GM12873 (cell line): Measurements from ENCODE around the gene PRSS21.

Experiments used
- TF ChIP-seq, protein P1 (sequence below): IDR thresholded peaks from 2 replicates; pipeline ENCODE4 v1.5.1; 2012; ENCODE audit warnings: low read depth, mild to moderate bottlenecking, moderate library complexity, low read length, control low read depth; ENCODE audit not compliant: insufficient read depth; ENCODE audit errors: missing control alignments

PRSS21 gene

DNA sequence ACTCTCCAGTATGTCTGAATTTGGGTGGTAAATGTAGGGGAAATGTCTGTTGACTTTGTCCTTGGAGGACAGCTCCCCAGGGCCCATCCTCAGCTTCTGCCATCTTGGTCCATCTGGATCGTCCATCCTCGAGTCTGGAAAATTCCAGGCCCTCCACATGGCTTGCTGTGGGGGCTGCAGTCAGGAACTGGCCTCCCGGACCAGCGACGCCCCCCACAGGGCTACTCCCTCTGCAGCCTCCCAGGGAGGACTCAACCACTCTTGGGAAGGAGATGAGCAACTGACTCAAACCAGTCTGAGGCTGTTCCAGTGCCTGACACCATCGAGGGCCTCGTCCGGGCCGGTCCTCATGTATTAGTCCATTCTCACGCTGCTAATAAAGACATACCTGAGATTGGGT lies 7.6 kb downstream of the PRSS21 start:
- TF ChIP-seq, protein P1, sequence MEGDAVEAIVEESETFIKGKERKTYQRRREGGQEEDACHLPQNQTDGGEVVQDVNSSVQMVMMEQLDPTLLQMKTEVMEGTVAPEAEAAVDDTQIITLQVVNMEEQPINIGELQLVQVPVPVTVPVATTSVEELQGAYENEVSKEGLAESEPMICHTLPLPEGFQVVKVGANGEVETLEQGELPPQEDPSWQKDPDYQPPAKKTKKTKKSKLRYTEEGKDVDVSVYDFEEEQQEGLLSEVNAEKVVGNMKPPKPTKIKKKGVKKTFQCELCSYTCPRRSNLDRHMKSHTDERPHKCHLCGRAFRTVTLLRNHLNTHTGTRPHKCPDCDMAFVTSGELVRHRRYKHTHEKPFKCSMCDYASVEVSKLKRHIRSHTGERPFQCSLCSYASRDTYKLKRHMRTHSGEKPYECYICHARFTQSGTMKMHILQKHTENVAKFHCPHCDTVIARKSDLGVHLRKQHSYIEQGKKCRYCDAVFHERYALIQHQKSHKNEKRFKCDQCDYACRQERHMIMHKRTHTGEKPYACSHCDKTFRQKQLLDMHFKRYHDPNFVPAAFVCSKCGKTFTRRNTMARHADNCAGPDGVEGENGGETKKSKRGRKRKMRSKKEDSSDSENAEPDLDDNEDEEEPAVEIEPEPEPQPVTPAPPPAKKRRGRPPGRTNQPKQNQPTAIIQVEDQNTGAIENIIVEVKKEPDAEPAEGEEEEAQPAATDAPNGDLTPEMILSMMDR, result no peak

DNA sequence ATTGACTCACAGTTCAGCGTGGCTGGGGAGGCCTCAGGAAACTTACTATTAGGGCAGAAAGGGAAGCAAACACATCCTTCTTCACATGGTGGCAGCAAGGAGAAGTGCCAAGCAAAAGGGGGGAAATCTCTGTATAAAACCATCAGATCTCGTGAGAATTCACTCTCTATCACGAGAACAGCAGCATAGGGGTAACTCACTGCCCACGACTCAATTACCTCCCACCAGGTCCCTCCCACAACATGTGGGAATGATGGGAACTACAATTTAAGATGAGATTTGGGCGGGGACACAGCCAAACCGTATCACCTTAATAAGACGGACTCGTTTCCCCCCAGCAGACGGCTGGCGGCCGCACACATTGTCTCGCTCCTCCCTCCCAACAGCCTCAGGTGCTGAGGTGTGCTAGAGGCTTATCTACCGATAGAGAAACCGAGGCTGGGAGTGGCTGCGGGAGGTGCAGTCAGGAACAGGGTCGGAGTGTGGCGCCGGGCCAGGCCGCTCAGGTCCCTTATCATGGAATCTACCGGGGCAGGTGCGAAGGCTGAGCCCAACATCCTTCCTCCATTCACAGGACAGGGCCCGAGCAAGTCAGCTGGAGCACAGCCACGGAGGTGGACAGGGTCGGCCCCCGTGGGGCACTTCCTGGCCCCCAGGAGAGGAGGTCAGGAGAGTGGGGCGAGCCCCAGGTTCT lies 8.2 kb downstream of the PRSS21 start:
- TF ChIP-seq, protein P1, result no peak

DNA sequence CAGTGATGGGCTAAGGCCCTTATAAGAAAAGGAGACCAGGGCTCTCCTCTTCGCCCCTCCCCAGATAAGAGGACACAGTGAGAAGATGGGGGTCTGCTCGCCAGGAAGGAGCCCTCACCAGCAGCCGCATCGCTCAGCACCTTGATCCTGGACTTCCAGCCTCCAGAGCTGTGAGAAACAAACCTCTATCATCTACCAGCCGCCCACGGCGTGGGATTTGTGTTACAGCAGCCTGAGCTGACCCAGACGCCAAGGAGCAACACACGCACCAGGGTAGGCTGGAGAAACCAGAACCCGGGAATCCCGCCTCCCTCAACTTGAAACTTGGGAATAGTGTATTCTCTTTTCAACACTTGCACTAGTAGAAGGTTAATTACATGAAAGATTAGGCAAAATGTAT lies 8.9 kb downstream of the PRSS21 start:
- TF ChIP-seq, protein P1, result no peak

DNA sequence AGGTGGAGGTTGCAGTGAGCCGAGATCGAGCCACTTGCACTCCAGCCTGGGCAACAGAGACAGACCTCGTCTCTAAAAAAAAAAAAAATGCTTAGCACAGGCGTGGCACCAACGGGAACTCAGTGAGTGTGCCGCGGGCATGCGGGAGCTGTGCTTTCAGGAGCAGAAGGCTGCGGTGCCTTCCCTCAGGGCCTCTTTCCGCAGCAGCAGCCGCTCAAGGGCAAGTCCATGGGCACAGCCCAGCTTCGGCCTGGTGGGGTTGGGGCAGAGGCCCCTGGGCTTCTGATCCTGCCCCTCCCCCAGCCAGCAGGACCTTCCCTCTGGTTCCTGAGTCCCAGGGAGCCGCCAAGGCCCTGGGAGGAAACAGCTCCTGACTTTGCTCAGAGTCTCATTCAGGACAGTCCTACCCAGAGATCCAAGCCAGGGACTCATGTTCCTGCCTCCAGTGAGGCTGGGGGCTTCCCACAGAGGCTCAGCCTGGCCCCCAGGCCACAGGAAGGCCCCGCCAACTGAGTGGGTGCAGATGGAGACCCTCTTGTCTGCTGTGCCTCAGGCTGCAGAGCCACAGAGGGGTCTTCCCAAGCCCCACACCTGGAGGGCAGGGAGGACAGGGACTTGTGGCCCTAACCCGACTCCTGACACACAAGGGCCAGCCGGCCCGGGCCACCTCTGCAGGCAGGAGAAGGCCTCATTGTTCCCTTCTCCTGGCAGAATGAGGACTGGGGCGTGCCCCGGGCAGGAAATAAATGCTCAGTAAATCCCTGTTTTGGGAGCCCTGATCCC lies 9.7 kb downstream of the PRSS21 start:
- TF ChIP-seq, protein P1, result no peak

DNA sequence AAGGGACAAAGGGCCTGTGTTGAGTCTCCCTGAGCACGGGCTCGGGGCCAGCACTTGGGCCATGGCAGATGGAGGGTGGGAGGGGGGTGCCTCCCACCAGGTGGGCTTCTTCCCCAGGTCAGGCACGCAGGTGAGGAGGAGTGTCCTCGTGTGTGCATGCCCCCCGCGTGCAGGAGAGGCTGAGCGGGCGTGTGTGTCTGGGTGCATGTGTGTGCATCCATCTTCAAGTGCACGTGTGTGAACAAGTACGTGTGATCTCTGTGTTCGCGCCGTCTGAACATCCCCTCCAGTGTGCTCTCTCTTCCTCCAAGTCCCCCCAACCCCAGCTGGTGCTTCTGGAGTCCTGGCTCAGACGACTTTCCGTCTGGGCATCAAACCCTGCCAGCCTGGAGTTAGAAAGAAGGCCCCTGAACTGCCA lies 10.3 kb downstream of the PRSS21 start:
- TF ChIP-seq, protein P1, result no peak

DNA sequence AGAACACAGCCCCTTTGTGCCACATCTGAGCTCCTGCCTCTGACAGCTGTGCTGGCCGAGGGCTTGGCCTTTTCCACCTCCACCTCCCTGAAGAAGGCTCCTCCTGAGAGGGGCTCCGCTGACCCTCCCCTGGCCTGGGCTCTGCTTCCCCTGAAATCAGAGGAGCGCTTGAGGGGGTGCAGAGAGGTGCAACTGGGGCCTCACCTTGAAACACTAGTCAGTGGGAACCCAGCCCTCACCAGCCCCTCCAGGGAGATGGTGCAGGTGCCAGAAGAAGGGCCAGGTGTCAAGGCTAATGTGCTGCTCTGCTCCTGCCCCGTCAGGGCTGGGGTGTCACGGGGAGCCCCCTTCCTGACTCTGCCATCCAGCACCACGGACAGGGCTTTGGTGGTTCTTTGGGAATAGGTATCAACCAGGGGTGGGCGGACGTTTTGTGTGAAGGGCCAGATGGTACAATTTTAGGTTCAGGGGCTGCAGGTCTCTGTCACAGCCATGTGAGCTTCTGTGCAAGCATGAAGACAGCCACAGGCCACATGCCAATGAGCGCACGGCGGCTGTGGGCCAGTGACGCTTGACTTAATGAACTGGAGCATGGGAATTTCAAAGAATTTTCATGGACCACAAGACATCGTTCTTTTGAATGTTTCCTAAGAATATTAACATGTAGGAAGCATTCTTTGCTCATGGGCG lies 10.9 kb downstream of the PRSS21 start:
- TF ChIP-seq, protein P1, result no peak

DNA sequence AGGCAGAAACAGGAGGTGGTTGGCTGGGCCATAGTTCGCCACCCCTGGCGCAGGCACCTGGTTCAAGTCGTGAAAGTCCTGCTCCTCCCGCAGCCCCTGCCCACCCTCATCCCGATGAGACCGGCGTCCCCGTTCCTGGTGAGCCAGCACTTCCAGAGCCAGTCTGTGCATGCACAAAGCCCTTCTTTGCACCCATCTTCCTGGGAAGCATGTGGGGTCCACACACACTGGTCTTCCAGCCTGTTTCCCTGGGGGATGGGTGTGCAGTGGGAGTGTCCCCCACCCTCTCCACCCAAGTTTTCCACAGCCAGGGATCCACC lies 11.4 kb downstream of the PRSS21 start:
- TF ChIP-seq, protein P1, result no peak
